Measurements from ENCODE around the gene ZNF414. TPM values are rescaled to one million over a fixed set of nuclear protein-coding genes. Genes with fewer than 3 reads are reported as not detected.

ZNF414 gene
- total and polyA plus RNA-seq, 2 of the 4 experiments (the other 2 are of a cell fraction), result 3.2 to 14.2 TPM

GRCh38 chr19:8499048-8499833, 14.7 kb downstream of the ZNF414 start:
- no peak overlapping the region for H3K27ac ChIP-seq (ENCODE audit: insufficient read depth, low read length)
- TF ChIP-seq RFX5 (IDR thresholded peaks at IDR 0.05; ENCODE audit: low read depth, low read length), result no peak
- BruUV-seq (replicated peaks), result no TSS peak
- no peak overlapping the region for H3K4ac ChIP-seq (ENCODE audit: low read depth, low read length)
- CTCF ChIA-PET, result interaction anchor here (0.5 kb wide), 1 partner anchor 233 kb away, joined by 3 read pairs; no protein-coding TSS in a partner anchor
- no peak overlapping the region for H2BK20ac ChIP-seq (ENCODE audit: low read depth, low read length)
- in situ Hi-C loops (cut with MboI; ENCODE audit: low sequenced_read_pairs), result no loop called here
- intact Hi-C loops (cut with micrococcal nuclease), result no loop called here
- WGBS, 2 experiments (ENCODE audit: extremely low coverage in 2 of 2, insufficient read length in 1 of 2), result 96% methylated on average over 12 of the region's 41 CpGs; no CpG with 5 or more reads in 1 of the 2 experiments
- H3K9ac ChIP-seq (ENCODE audit: low read depth, low read length), result no peak overlapping the region
- H3K9me3 ChIP-seq (ENCODE audit: control insufficient read depth, insufficient read depth, low read length), result no peaks in the 10 kb centered on the region
- H2AK9ac ChIP-seq (replicated peaks; ENCODE audit: low read depth, low read length, poor library complexity), result no peak overlapping the region
- DNase-seq (no peak), ATAC-seq (ENCODE audit: low read depth) (no peak)
- no peak overlapping the region for H4K5ac ChIP-seq (ENCODE audit: low read depth, low read length)
- no peak overlapping the region for H2AFZ ChIP-seq (replicated peaks; ENCODE audit: low read length, poor library complexity)
- H3K9me1 ChIP-seq (ENCODE audit: insufficient read depth, low read length), result no peaks in the 10 kb centered on the region
- H2BK15ac ChIP-seq (ENCODE audit: low read depth, low read length), result no peak overlapping the region
- H2BK120ac ChIP-seq (ENCODE audit: low read depth, low read length), result no peak overlapping the region
- no peak overlapping the region for H2BK5ac ChIP-seq (ENCODE audit: low read depth, low read length, poor library complexity, severe bottlenecking)
- H3K36me3 ChIP-seq (ENCODE audit: control insufficient read depth, insufficient read depth, low read length), result no peaks in the 10 kb centered on the region
- no peak overlapping the region for H3K4me2 ChIP-seq (ENCODE audit: low read depth, low read length)
- no peaks in the 10 kb centered on the region for H4K20me1 ChIP-seq (ENCODE audit: insufficient read depth, low read length)
- no peak overlapping the region for H3K4me3 ChIP-seq (ENCODE audit: insufficient read depth, low read depth, low read length)
- H3K18ac ChIP-seq (ENCODE audit: low read depth, low read length), result no peak overlapping the region
- H4K91ac ChIP-seq (ENCODE audit: insufficient read depth, low read depth, low read length), result no peak overlapping the region
- no peak overlapping the region for H3K56ac ChIP-seq (ENCODE audit: extremely low read depth, insufficient read depth, low read length)
- POLR2A ChIA-PET (ENCODE audit: unreplicated experiment), result no interaction called here
- no peak overlapping the region for H4K8ac ChIP-seq (ENCODE audit: low read depth in 2 of 2, low read length in 2 of 2)
- no peaks in the 10 kb centered on the region for H3K79me1 ChIP-seq (ENCODE audit: low read depth in 1 of 2, low read length in 2 of 2)
- no peaks in the 10 kb centered on the region for H3K27me3 ChIP-seq (ENCODE audit: control insufficient read depth, insufficient read depth, low read length)
- H3K23ac ChIP-seq (ENCODE audit: low read depth, low read length), result no peak overlapping the region
- no peaks in the 10 kb centered on the region; the same call in 1 of the 2 replicates for H3K4me1 ChIP-seq (ENCODE audit: control insufficient read depth, insufficient read depth, low read length)
- H3K14ac ChIP-seq (replicated peaks; ENCODE audit: low read depth, low read length), result no peak overlapping the region
- dilution Hi-C loops (cut with HindIII; ENCODE audit: low sequenced_read_pairs, unreplicated experiment), result no loop called here
- H2AK5ac ChIP-seq (ENCODE audit: low read depth, low read length), result no peak overlapping the region

All from IMR-90 (cell line).